GM18507 (cell line): ENCODE results near the gene ITGB3.
"Not testable (repeated sequence)": the region's sequence is repeated elsewhere in the genome, so short reads cannot be mapped to it uniquely, and the experiment has no call there.

Experiments
- DNase-seq: peaks from one replicate; pipeline ENCODE4 v3.0.0; 2011; ENCODE audit warnings: low read depth; ENCODE audit not compliant: insufficient read length; ENCODE audit errors: extremely low spot score
- FAIRE-seq: peaks from 2 replicates; lab custom pipeline; 2011; peaks lifted over from hg19 to GRCh38; lab: Jason Lieb, UNC

ITGB3 gene

DNA sequence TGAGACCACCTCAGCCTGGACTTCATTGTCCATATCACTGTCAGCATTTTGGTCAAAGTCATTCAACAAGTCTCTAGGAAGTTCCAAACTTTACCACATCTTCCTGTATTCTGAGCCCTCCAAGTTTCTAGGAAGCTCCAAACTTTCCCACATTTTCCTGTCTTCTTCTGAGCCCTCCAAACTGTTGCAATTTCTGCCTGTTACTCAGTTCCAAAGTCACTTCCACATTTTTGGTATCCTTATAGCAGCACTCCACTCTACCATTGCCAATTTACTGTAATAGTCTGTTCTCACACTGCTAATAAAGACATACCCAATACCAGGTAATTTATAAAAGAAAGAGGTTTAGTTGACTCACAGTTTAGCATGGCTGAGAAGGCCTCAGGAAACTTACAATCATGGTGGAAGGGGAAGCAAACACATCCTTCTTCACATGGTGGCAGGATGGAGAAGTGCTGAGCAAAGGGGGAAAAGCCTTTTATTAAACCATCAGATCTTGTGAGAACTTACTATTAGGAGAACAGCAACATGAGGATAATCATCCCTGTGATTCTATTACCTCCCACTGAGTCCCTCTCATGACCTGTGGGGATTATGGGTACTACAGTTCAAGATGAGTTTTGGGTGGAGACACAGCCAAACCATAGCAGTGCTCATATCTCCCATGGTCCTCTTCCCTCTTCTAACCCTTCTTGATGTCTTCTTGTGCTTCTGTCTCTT lies 16.1 kb downstream of the ITGB3 start:
- not testable (repeated sequence) for DNase-seq

DNA sequence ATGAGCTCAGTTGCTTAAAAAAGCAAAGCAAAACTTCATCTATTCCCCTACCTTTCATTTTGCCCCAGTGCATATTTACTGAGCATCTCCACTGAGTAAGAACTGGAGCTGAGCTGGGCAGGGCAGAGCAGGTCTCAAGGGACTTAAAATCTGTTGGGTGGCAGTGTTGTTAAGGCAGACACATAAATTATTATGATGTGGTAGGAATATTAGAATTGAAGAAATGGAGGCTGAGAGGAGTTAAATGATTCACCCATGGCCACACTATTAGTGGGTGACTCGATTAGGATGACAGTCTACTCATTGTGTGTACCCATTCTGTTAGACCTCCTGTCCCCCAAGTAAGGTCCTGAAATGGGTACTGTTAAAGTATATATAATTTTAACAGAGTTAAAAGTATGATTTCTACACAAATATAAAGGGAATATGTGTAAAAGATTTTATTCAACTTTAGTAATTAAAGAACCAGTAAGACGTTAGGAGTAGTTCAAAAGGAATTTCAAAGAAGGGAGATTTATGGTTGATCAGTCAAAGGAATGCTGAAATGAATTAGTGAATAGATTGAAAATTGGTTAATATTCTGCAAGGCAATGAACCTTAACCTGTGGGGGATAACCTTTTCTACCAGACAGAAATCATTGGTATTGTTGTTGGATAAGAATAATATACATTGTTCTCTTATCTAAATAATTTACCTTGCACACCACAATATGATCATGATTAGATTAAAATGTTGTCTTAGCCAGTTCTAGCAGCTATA lies 17.5 kb downstream of the ITGB3 start:
- FAIRE-seq (no peak), DNase-seq (no peak)

More for the DNA sequence above, 16.1 kb downstream of the ITGB3 start:
- not testable (repeated sequence) for FAIRE-seq

GRCh38 chr17:47272491-47272890 lies 18.9 kb downstream of the ITGB3 start:
- FAIRE-seq (no peak), DNase-seq (no peak)

GRCh38 chr17:47273245-47273644 lies 19.6 kb downstream of the ITGB3 start:
- FAIRE-seq (no peak), DNase-seq (no peak)

- FAIRE-seq (no peak), DNase-seq (no peak)
Observed at GRCh38 chr17:47274319-47275069, 20.9 kb downstream of the ITGB3 start.

DNA sequence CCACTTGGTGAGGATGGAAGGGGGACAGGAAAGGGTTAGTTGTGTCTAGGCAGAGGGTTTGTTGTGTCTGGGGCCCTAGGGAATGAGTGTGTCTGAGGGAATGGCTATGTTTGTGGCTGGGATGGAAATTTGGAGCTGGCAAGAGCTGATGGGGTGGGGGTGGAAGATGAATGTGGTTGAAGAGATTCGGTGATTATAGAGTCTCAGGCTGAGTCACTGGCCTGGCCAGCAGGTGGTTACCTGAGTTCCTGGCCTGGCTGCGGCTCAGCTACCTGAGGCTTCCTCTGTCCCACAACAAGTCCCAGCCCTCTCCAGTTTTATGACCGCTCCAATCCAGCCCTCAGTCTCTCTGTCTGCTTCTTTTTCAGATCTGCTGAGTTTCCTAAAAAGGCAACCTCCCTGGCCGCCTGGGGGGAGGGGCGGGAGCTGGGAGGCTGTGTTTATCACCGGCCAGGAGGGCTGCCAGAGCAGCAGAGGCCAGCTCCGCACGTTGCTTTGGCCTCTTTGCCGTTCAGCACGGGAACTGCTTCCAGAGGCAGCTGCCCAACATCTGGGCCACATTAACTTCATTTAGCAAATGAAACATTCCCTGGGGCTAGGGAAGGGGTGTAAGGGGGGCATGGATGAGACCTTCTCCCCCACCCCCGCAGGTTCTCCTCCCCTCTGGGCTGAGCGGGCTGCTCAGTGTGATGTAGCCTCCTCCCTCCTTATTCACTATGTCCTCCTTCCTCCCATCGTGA lies 21.8 kb downstream of the ITGB3 start:
- DNase-seq = no peak
- no peak for FAIRE-seq

DNA sequence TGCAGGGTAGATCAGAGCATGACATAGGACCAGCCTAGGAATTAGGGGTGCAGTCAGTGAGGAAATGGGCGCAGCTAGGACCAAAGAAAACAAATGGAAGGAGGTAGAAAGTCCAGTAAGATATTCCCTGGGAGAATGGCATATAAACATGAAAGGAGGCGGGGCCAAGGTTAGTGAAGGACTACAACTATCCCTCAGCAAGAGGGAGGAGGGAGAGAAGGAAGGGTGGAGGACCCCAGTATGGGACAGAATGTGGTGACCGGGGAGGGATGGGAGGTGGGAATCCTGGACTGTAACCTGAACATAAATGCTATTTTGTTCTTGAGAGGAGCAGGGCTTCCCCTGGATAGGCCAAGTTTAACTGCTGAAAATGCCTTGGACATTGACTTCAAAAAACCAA lies 22.8 kb downstream of the ITGB3 start:
- DNase-seq (no peak), FAIRE-seq (no peak)

DNA sequence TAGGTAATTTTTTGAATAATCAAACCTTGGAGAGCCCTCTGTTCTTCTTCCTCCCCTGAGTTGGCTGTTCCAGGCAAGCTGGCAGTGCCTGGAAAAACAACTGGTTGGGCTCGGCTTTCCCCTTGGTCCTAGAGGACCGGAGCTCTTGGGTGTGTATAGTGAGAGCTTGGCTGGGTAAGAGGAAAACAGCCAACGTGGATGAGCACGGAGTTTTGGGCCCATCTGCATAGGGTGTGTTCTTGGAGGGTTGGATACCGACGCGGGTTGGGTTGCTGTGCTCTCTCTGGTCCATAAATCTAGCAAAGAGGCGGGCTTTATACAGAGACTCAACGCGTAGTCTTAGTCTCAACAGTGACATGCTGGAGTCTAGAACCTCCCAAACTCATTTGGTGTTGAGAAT lies 23.2 kb downstream of the ITGB3 start:
- DNase-seq (no peak), FAIRE-seq (no peak)

DNA sequence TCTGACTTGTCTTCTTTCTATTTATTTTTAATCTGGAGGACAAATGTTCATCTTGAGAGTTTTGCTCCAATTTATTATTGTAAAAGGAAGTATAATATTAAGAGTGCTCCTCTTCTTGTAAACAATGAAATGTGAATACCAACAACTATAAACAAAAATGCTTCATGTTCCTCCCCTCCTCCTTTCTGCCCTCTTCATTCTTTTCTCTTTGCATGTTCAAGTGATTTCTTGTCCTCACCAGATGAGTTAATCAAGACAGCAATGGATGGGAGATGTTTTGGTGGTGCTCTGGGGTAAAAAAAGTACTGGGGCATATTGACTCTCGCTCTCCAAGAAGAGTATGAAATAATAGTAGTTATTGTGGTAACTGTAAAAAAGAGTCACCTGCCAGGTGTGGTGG lies 24.3 kb downstream of the ITGB3 start:
- DNase-seq (no peak), FAIRE-seq (no peak)

DNA sequence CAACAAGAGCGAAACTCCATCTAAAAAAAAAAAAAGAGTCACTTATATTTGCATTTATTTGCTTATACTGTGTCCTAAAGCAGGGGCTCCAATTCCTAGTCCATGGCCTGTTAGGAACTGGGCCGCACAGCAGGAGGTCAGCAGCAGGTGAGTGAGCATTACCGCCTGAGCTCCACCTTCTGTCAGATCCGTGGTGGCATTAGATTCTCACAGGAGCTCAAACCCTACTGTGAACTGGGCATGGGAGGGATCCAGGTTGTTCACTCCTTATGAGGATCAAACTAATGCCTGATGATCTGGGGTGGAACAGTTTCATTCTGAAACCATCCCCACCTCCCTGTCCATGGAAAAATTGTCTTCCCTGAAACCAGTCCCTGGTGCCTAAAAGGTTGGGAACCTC lies 24.9 kb downstream of the ITGB3 start:
- no peak for FAIRE-seq
- DNase-seq = no peak

DNA sequence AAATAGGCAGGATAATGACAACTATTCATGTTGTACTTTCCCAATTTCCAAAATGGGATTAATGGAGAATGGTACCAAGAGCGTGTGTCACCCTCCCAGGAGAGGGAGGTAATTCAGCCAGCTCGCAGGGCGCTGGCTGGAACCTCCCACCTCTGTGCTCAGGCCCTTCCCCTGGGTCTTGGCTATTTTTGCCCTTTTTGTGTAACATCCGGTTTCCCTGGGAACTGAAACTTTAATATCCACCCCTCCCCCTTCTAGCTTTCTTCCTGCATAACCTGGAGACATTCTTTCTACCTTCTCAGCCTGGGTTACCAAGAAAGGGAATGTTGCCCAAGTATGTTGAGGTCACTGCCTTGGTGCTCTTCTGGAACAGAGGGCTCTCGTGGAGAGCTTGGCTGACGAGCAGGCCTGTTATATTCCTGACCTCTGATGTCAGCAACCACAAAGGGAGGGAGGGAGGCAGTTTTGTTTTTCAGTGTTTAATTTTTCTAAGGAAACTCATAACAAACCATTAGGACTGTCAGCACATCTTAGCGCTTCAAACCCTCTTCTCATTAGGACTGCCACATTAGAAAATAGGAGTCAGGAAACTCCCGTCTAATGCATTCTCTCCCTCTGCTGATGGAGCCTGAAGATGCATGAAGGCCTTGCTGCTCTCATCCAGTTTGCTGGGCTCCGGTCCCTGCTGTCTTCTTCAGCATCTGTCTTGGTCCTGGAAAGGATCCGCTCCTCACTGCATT lies 25.6 kb downstream of the ITGB3 start:
- FAIRE-seq = peak; percentile 98
- DNase-seq = peak; percentile 71

- DNase-seq = no peak
- no peak for FAIRE-seq
Observed at GRCh38 chr17:47280072-47280811, 26.6 kb downstream of the ITGB3 start.

GRCh38 chr17:47281216-47281615 lies 27.6 kb downstream of the ITGB3 start:
- DNase-seq = no peak
- FAIRE-seq = no peak

- FAIRE-seq = no peak
- no peak for DNase-seq
Observed at GRCh38 chr17:47285003-47285402, 31.4 kb downstream of the ITGB3 start.

GRCh38 chr17:47286198-47286914 lies 32.7 kb downstream of the ITGB3 start:
- FAIRE-seq = peak; percentile 94
- peak; percentile 55 for DNase-seq

- FAIRE-seq = peak; percentile 21
- no peak for DNase-seq
Observed at GRCh38 chr17:47287068-47287467, 33.4 kb downstream of the ITGB3 start.

DNA sequence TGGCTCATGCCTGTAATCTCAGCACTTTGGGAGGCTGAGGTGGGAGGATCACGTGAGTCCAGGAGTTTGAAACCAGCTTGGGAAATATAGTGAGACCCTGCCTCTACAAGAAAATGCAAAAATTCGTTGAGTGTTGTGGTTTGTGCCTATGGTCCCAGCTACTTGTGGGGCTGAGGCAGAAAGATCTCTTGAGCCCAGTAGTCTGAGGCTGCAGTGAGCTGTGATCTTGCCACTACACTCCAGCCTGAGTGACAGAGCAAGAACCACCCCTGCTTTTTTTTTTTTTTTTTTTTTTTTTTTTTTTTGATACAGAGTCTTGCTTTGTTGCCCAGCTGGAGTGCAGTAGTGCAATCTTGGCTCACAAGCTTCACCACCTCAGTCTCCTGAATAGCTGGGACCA lies 34.0 kb downstream of the ITGB3 start:
- FAIRE-seq = peak; percentile 18
- no peak for DNase-seq
